Brain pericyte (primary cell): ENCODE data around the gene RSF1.

Experiments used
- DNase-seq: peaks from one replicate; pipeline ENCODE4 v3.0.0-alpha.2; 2012; ENCODE audit warnings: low read depth, low spot score

The RSF1 gene

DNA sequence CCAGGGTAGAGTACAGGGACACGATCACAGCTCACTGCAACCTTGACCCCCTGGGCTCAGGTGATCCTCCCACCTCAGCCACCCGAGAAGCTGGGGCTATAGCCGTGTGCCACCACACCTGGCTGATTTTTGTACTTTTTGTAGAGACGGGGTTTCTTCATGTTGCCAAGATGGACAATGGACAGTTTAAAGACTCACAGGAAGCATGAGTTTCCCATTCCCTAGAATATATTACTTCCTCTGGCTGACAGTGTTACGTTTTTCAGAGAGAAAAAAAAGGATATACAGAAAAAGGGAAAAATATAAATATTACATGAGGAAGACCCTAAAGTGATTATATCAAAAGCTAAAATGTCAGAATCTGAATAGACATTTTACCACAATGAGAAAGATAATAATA lies 72.3 kb downstream of the RSF1 start:
- DNase-seq: no peak

- DNase-seq: no peak
Measured at GRCh38 chr11:77747381-77747969, 73.0 kb downstream of the RSF1 start.

GRCh38 chr11:77736473-77736872 lies 84.0 kb downstream of the RSF1 start:
- DNase-seq: no peak

- no peak for DNase-seq
Measured at GRCh38 chr11:77734890-77735289, 85.6 kb downstream of the RSF1 start.

GRCh38 chr11:77732143-77732542 lies 88.4 kb downstream of the RSF1 start:
- DNase-seq: no peak

GRCh38 chr11:77730789-77731188 lies 89.7 kb downstream of the RSF1 start:
- no peak for DNase-seq

DNA sequence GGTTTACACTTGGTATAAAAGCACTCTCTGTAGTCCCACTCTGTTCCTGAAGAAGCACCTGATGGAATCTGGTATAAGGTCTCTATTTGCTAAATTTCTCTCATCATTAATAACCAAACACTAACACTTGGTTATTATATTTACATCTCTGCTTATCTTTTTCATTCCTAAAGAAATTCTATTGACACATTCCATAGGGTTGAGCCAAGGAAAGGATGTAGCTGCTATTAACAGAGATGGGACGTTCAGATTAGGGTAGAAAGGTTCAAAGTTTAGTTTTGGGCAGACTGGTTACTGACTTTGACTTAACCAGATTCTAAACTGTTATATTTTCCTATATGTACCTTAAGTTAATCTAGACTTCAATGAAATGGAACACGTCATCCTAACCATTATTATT lies 91.5 kb downstream of the RSF1 start:
- DNase-seq: no peak

DNA sequence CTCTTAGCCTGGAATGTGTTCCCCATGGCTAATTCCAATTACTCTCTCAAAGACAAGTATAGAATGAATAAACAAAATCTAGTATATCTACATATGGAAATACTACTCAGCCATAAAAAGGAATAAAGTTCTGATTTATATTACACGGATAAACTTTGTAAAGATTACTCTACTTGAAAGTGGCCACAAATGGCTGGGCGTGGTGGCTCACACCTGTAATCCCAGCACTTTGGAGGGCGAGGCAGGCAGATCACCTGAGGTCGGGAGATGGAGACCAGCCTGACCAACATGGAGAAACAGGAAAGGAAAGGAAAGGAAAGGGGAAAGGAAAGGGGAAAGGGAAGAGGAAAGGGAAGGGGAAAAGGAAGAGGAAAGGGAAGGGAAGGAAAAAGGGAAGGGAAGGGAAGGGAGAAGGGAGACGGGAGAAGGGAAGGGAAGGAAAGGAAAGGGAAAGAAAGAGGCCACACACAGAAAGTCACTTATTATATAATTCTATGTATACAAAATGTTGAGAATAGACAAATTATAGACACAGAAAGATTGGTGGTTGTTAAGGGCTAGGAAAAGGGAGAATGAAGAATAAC lies 92.2 kb downstream of the RSF1 start:
- no peak for DNase-seq

DNA sequence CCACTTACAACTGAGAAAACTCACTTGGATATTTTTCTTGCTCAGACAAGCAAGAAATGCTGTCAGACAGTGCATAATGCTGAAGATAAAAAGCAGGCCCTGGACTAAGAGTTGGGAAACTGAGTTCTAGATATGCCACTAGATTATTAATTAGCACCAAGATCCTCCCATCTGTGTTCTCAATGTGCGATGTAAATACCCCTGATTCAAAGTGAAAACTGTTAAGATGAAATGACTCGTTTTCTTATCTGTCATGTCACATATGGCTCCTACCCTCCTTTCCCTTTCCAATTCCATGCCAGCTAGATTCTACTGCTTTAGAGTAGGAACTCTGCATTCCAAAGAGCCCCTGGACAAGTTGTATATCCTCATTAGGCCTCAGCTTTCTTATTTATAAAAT lies 94.0 kb downstream of the RSF1 start:
- DNase-seq: no peak

- DNase-seq: no peak
Measured at GRCh38 chr11:77725433-77725832, 95.1 kb downstream of the RSF1 start.

GRCh38 chr11:77724636-77725035 lies 95.9 kb downstream of the RSF1 start:
- DNase-seq: no peak

GRCh38 chr11:77723024-77723423 lies 97.5 kb downstream of the RSF1 start:
- no peak for DNase-seq

DNA sequence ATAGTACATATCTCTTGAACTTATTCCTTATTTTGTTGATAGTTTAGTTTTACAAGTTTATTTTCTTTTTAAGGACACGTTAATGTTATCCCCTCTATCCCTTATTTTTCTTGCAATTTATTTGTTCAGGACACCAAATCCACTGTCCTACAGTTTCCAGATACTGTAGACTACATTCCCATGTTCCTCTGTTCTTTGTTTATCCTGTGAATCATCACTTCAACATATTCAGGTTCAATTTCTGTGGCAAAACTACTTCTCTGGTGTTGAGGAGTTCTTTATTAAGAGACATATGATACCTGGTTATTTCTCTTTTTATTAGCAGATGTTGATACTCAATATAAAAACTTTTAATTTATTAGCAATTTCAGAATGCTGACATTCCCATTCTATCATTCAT lies 110.2 kb downstream of the RSF1 start:
- peak; percentile 12 for DNase-seq

DNA sequence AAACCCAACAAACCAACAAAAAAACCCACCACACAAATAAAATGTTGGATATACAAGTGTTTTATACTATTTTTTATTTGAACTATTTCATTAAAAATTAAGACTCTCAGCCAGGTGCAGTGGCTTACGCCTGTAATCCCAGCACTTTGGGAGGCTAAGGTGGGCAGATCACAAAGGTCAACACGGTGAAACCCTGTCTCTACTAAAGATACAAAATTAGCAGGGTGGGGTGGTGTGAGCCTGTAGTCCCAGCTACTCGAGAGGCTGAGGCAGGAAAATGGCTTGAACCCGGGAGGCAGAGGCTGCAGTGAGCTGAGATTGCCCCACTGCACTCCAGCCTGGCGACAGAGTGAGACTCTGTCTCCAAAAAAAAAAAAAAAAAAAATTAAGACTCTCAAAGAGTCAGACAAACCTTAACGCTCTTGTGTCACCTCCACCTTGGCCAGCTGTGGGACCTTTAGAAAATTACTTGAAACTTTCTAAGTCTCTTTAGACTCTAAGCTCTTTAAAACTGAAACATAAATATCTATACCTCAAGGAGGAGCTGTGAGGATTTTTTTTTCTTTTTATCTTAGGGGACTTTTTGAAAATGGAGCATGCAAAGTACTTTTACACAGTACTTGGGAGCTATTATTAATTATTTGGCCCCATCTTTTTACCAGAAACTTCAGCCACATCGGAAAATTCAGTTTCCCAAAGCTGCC lies 114.5 kb downstream of the RSF1 start:
- DNase-seq: no peak

DNA sequence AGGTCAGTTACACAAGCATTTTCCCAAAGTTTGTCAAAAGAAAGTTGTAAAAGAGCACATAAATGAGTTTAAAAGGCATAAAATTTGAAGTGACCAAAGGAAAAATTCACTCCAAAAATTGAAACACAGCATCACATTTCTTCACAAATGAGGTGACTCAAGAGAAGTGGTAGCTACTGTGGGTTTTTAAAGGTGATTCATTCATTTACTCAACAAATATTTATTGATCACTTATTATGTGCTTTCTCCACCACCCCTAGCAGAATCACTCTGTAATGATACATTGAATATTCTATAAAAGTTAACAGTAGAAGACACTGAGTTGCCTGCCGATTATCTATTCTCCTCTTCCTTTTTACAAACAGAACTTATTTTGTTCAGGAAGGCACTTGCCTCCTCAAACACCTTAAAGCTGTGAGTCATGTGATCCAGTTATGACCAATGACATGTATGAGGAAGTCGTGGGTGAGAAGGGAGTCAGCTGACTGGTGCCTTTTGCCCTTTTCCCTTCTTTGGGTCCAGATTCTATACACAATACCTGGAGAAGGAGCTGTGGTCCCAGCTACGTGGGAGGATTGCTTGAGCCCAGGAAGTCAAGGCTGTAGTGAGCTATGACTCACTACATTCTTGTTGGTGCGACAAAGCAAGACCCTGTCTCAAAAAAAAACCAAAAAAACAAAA lies 115.2 kb downstream of the RSF1 start:
- no peak for DNase-seq

DNA sequence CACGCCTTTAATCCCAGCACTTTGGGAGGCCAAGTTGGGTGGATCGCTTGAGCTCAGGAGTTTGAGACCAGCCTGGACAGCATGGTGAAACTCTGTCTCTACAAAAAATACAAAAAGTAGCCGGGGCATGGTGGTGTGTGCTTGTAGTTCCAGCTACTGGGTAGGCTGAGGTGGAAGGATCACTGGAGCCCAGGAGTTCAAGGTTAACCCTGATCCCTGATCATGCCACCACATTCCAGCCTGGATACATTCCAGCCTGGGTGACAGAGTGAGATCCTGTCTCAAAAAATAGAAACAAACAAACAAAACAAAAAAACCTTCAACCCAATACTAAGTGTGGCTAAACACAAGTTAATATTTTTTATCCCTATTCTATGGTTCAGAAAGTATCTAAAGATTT lies 116.5 kb downstream of the RSF1 start:
- DNase-seq: no peak

DNA sequence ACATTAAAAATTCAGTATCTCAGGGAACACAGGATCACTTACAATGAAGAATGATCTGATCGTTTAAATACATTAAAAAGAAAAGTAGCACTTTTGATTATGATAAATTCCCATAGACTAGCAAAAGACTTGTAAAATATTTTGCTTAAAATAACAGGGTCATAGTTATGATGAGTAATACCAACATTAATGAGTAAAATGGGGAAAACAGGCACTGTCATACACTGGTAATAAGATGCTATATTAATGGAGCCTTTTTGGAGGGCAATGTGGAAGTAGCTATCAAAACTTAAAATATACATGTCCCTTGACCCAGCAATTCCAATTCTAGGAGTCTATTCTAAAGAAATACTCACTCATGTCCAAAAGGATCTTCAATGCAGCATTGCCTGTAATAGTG lies 121.1 kb downstream of the RSF1 start:
- no peak for DNase-seq

GRCh38 chr11:77698896-77699295 lies 121.6 kb downstream of the RSF1 start:
- no peak for DNase-seq

DNA sequence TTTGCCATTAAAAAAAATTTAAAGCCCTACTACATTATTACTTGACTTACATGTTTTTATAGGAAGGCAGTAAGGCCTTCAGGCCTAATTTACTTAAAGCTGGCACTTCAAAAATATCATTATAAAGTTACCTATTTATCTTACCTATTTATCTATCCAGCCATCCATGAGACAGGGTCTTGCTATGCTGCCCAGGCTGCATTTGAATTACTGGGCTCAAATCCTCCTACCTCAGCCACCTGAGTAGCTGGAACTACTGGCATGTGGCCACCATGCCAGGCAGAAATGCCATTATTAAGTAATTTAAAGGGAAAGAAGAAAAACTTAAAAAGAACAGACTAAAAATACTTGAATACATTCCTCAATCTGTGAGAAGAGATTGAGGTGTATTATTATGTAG lies 122.7 kb downstream of the RSF1 start:
- DNase-seq: no peak

GRCh38 chr11:77695417-77695816 lies 125.1 kb downstream of the RSF1 start:
- no peak for DNase-seq

- DNase-seq: no peak
Measured at GRCh38 chr11:77690649-77691048, 129.9 kb downstream of the RSF1 start.

DNA sequence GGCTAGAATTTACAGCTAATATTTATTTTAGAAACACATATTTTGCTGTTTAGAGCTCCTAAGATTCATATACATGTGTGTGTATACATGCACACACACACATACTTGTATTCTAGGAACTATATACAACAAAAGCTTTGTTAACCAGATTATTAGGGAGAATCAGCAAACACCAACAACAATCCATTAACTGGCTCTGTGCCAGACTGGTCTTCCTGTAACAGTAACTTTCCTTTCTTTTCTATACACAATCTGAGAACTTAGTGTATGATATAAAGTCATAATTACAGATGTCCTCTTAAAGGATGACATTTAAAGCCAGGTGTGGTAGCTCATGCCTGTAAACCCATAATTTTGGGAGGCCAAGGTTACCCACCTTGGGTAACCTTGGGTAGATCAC lies 133.4 kb downstream of the RSF1 start:
- no peak for DNase-seq

- no peak for DNase-seq
Measured at GRCh38 chr11:77677138-77677537, 143.4 kb downstream of the RSF1 start.
